SKM-1 (cell line): ENCODE data around the gene HEMK1.
A peak's percentile ranks its signal among the peaks of the same experiment; 100 is the strongest.

Experiments used
- DNase-seq: peaks from one replicate; lab custom pipeline; 2025; ENCODE audit not compliant: unreplicated experiment; lab: John Stamatoyannopoulos, UW

The HEMK1 gene

DNA sequence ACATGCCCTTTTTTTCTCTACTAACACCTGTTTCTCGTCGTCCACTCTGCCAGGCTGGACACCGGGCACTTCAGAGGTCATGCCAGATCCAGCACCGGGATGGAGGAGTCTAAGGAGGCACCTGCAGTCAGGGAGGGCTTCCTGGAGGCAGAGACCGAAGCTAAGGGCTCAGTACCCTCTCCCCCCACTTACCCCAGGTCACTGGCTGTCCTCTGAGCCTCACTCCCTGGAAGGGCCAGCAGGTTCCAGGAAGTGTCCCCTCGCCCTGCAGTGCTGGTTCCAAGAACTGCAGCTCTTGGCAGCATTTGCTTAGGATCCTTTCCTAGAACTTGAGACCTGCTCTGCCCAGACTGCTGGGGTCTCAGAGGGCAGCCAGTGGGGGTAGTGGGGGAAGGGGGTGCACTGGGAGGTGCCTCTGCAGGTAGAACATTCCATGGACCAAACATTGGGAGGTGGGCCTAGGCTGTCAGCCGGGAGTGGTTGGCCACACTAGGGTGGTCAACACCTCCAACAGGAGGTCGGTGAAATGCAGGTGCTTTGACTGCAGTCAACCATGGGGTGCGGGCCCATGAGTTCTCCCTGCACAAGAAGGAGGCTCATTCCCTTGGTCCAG, 30.9 kb downstream of the HEMK1 start:
- DNase-seq: no peak

DNA sequence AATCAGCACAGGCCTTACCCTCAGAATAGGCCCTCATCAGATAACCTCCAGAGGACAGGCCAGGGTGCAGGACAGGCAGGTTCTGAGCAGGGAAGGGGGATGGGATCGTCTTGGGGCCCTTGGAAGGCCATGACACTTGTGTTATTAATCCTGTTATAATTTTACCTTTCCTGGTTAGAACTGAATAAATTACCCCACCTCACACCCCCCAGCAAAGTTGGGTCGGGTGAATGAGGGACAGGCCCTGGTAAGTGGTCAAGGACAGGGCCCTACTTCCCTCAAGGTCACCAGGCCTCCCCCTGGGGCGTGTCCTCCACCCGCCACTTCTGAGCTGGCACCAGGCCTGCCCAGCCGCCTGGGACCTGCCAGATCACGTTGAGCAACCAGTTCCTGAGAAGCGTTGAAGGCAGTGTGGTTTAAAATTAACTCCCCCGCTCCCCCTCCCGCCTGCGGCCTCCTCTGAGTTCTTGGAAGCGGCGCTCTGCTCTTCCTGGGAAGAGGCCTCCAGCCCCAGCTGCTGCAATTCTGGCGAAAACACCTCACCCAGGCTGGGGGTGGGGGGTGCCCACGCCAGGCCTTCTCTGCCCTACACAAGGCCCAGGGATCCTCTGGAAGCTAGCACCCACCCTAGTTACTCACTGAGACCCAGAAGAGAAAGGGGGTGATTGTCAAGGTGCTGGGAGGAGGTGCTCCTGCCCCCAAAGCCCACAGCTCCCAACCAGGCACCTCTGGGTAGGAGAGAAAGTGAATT, 31.7 kb downstream of the HEMK1 start:
- DNase-seq: peak; percentile 92

DNA sequence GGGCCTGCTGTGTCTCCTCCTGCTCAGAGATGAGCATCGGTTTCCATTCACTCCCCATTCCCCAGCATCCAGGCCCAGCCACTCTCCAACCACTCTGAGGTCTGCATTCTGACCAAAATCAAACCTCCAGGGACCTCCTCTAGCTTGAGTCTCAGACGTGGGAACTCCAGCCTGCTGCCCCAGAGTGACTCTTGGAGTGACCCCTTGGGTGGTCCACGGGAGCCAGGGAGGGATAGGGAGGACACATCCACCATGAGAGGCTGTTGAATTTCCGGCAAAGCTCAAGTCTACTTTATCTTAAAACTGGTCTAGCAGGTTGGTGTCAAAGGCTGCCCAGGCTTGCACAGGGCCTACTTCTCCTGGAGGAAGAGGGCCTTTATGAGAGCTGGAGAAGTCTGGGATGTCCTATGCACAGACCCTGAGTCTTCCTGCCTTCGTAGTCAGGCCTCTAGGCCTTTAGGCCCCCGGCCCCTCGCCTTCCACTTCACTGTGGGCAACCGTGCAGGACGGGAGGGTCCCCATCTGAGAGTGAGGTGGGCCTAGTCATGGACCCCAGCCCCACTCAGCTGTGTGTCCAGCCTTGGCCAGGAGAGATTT, 33.4 kb downstream of the HEMK1 start:
- DNase-seq: no peak

DNA sequence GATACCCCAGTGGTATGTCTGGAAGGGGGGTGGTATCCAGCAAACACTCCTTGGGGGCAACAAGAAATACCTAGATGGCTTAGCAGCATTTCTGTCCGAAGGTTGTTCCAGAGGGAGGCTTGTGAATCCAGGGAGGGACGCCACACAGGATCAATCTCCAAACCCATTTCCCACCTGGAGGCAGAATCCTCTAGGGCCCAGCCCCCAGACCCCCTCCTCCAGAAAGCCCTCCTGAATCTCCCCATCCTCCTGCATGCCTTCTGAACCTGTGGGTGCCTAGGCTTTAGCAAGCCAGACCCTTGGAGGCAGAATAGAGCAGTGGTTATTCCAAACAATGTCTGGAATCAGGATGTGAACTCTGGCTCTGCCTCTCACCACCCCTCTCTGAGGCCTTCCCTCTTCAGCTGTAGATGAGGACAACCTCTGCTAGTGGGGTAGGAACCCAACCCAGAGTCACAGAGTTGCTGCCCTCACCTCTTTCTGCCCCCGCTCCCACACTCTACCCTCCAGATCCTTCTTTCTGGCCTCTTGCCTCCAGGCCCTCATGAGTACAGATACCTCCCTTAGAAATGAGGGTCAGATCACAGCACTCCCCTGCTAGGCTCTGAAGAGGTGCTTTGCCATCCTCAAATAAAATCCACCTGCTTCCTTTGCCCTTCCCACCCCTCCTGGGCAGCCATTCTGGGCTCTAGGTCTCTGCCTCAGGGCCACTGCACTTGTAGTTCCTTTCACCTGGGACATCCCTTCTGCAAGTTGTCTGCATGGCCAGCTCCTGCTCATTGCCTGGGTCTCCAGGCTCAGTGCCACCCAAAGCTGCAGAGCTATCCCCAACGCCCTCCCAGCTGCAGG, 34.2 kb downstream of the HEMK1 start:
- DNase-seq: no peak

DNA sequence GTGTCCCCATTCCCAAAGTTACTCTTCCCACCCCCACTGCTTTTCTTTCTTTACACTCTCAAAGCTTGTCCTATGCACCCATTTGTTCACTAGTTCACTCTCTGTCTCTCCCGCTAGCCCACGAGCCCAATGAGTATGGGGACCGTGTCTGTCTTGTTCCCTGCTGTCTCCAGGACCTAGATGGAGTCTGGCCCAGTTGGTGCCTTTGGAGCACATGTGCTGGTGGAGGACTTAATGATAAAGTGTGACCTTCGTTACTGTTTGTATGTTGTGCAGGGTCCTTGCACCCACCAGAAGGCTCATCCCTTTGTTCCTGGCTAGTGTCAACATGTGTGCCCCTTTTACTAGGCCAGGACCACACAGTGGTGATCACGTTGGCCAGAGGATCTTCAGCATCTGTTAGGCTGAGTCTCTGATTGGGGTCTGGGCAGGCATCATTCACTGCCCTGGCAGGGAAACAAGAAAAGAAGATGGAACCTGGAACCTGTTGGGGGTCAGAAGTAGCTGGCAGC, 34.8 kb downstream of the HEMK1 start:
- no peak for DNase-seq

DNA sequence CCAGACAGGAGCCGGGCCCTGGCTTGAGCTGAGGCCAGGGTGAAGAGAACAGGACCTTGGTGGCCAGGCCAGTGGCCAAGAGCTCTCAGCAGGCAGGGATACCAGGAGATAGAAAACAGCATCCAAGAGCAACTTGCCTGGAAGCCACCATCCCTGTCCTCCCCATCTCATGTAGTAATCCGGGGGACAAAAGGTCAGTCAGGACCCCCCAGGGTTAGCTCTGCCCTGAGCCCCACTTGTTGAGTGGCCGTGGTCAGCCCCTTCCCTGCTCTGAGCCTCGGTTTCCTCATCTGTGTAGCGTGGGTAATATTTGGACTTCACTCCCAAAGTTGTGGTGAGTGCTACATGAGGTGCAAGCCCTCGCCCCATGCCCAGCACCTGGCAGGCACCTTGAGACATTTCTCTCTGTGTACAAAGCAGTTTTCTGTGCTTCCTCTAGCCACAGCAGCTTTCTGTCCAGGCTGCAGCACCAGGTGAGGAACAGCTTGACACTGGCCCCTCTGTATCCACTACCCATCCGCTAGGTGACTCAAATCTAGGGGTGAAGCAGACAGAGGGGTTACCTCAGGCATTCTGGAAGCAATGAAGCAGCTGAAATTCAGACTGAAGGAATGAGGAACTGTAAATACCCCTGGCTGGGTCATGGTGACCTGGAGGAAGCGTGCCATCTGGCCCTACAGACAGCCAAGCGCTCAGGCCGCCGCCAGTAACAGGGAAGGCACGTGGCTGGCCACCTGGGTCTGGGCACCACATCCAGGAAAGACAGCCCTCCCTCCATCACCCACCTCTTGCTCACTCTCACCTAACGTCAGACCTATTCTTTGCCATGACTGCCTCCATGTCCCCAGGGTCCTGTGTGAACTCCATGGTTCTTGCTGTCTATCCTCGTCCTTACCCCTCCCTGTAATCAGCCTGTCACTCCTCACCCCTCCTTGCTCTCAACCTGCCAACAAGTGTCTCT, 35.6 kb downstream of the HEMK1 start:
- DNase-seq: peak; percentile 9

DNA sequence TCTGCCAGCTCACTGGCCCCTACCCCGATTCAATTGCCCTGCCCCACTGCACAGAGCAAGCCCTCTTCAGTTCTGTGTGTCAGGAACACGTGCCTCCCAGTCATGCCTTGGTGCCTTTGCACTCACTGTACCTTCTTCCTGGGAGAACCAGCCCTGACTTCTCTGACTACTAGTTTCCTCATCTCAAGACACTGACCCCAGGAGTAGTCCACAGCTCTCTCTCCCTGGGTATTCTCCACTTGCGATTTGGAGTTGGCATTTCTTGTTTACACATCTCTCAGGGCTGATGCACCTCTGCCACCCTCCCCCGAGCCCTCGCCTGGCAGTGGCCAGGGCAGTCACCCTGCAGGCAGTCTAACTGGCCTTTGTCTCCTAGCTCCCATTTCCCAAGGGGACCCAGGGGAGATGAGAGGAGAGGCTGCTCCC, 36.6 kb downstream of the HEMK1 start:
- DNase-seq: no peak

DNA sequence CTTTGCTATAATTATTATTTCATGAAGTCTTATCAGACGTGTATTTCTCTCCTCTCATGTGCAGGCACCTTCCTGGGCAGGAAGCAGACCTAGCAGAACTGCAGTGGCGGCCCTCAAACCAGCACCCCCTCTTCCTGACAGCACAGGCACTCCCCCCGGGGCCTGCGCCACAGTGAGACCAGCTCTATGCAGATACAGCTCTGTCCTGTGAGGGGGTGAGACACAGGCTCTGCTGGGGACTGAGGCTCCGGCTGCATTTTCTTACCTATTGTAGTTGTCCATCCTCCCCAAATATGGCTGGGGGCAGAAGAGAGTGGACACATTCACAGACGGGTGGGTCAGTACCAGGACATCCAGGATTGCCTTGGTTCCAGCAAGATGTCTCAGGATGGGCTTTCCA, 37.3 kb downstream of the HEMK1 start:
- DNase-seq: no peak

DNA sequence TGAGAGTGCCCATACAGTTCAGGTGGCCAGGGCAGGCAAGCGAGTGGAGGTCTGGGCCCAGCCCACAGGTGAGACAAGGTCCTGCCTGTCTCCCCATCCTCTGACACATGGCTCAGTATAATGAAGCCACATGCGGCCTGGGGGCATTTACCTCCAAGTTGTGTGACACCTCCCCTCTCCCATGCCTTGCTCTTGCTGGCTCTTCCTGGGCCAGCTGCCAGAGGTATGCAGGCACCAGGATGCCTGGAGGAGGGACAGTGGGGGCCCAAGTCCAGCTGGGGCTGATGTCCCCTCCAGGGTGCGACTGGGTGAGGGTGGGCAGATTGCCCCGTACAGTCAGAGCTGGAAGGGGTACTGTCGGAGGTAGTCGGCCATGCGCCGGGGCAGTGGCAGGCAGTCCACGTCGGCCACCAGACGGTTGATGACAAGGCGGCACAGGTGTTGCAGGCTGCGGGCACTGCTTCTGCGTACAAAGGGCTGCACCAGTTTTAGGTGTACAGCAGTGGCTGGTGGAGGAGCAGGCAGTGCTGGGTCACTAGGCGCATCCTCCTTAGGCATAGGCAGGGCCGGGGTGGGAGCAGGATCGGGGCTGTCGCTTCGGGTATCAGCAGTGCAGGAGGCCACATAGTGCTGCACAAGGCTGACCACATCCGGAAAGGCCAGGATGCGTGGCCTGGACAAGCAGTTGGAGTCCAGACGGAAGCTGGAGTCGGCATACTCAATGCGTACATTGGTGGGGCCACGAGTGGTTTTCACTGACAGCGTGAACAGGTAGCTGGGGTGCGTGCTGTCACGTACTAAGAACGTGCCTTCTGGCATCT, 38.2 kb downstream of the HEMK1 start:
- no peak for DNase-seq

DNA sequence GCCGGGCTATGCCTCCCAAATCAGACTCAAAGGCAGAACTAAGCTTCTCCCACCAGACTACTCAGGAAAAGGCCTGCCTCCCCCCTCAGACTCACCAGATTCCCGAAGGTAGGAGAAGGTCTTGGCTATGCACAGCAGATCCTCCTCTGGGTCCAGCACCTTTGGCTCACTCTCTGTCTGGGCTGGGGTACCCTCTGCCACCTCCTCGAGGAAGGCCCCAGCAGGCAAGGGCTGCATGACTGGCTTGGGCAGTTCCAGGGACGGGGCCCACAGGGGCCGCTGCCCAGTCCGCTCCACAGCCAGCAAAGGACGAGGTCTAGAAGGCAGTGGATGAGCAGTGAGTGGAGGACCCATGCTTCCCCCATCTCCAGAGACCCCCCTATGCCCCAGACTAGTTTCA, 39.0 kb downstream of the HEMK1 start:
- DNase-seq: no peak

DNA sequence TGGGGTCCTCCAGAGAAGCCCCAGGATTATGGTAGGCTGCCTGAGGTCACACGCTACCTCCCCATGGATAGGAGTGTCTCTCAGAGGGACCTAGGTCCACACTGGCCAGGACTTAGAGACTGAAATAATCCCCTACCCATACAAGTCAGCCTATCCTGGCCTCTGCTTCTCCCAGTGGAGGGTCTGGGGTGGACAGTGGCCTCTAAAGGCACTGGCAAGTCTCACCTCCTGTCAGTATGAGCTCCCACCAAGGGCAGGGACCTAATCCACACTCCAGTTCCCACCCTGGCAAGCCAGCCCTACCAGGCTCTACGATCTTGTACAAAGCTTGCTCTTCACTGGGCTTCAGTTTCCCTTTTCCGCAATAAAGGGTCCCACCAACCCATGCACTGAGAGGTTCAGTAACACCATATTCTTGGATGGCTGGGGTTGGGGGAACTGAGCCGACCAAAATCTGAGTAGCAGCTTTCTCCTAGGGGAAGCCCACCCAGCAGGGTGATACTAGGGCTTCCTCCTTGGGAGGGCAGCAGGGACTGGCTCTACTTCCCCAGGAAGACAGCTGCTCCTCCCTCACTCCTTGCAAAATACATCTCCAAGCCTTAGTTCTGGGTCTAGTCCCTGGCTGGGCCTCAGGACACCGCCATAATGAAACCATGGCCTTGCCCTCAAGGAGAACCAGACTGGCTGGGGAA, 39.9 kb downstream of the HEMK1 start:
- no peak for DNase-seq

DNA sequence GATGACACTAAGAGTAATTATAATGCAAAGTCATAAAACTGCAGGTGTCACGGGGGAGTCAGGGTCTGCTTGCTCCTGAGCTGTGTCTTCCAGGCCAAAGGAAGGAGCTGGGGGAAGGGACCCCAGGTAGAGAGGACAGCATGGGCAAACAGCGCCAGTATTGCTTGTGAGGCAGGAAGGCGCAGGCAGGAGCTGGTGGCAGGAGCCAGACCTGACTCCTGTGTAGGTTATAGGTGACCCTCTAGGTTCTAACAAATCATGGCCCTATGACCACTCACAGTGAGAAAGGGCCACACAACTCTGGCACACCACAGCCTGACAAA, 40.4 kb downstream of the HEMK1 start:
- no peak for DNase-seq

DNA sequence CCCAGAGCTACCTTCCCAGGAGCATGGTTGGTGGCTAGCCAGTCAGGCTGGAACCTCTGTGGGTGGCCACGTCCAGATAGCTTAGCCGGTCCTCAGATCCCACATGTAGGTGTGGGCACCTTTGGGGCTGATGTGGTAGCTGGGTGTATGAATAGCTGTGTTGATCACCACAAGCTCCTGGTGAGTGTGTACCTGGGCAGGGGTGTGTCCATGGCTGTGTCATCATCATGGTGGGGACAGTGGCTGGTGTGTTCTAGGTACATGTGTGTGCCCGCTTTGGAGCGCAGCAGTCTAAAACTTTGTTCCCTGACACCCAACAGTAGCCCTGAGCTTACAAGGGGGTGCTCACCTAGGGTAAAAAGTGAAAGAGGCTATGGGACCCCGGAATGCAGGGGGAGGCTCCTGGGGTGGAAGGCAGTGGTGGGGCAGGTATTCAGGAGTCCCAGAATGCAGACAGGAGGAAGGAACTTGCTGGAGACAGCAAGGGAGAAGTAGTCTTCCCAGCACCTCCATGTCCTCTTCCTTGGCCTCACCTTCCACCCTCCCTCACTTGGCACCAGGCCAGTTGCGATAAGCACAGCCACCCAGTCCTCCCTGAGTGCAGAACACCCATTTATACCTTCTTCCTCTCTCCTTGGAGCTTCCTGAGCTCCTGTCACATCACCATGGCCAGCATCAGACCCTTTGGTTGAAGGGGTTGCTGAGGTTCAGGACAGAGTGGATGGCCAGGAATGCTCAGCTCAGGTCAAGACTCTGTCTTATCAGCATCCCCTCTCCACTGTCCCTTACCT, 41.1 kb downstream of the HEMK1 start:
- DNase-seq: no peak

DNA sequence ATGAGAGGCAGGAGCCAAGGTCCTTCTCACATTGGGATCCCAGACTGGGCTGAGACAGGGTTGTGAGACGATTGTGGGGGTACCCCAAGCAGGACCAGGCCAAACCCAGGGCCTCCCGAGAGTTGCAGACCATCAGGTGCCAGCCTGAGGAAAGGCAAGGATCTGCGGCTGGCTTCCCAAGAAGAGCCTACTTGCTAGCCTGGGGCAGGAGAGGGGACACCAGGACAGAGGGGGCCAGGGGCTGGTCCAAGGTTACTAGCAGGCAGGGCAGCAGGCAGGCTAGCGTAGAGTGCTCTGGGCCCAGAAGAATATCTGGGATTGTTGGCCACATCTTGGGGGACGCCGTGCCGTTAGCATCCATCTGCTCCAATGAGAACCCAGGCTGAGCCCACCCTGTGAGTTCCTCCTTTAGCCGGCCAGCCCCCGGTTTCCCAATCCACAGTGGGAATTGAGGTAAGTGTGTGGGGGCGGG, 41.7 kb downstream of the HEMK1 start:
- no peak for DNase-seq

DNA sequence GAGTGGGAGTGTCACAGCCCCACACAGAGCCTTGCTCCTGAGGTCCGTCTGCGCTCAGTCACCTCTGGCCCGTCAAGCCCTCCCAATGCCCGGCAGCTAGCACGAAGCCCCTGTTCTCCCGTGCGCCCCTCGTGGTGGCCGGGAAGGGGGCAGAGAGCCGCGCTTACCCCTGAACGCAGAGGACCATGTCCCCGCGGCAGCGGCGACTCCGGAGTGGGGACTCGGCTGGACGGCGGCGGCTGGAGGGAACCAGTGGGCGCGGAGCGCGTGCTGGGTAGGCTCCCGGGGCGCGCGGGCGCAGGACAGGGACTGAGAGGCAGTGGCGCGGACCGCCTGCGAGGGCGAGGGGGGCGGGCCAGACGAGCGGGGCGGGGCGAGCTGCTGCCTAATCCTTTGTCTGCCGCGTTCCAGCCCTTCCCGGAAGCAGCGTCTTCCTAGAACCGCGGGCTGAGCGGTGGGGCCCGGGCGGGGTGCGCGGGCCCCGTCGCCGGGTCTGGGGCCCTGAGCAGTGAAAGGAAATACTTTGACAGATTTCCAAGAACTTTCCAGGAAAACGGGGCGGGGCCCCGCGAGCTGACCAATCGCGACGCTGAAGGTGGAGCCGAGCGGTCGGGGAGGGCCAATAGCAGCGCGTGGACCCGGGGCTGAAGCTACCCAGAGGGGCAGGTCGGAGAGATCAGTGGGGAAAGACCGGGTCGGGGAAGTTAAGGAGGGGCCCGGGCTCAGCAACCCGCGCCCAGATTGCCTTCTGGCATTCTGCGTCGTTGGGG, 42.3 kb downstream of the HEMK1 start, which contains the start of gene CISH:
TSS of gene CISH (minus strand) at position 311 of the 770 bp plus-strand sequence. CDS start at position 187, 124 bp downstream.
- DNase-seq: peak; percentile 93

DNA sequence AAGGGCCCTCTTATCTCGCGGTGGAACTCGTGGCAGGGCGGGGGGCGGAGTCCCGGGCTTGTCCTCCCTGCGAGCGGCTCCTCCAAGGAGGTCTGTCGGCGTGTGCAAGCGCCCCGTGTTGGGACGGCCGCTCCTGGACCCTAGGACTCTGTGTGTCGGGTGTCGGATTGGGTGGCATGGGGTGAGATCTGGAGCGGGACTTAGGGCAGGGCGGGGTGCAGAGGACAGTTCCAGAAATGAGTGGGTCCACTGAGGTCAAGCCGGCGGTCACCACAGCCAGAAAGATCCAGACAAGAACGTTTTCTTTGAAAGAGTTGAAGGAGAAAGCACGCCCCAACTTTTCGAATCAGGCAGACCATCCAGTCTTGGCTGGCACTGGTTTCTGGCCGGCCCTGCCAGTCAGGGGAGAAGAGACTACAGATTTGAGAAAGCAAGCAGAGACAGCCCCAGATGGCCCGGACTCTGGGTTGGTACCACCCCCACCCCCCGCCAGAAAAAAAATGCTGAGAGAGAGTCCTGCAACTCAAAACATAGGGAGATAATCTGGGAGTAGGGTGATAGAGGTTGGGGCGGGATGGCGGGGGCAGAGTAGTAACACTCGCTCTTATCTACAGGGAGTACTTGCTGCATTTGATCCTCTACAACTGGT, 43.0 kb downstream of the HEMK1 start:
- no peak for DNase-seq
